GM10266 (cell line): ENCODE results near the gene CROCC.
A peak's percentile ranks its signal among the peaks of the same experiment; 100 is the strongest.

Source experiments
- DNase-seq: peaks from one replicate; pipeline ENCODE4 v3.0.0; 2012; ENCODE audit errors: extremely low spot score
- TF ChIP-seq, protein P1 (sequence below): IDR thresholded peaks from 2 replicates; pipeline ENCODE4 v1.5.1; 2012; ENCODE audit warnings: mild to moderate bottlenecking, low read depth; ENCODE audit not compliant: control insufficient read depth, insufficient read depth; ENCODE audit errors: missing control alignments

CROCC gene

DNA sequence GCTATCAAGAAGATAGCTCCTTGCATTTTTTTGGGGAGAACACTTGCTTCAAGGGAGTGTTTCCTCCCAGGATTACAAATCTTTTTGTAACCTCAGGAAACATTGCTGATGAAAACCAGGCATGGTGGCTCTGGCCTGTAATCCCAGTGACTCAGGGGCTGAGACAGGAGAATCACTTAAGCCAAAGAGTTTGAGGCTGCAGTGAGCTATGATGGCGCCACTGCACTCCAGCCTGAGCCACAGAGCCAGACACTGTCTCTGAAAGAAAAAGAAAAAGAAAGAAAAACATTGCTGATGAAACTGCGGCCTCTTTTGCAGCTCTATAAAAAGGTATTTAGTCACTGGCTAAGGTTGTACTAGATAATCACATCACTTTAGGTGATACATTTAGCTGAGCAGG lies 18.7 kb upstream of the CROCC start:
- no peak for DNase-seq
- TF ChIP-seq, protein P1, sequence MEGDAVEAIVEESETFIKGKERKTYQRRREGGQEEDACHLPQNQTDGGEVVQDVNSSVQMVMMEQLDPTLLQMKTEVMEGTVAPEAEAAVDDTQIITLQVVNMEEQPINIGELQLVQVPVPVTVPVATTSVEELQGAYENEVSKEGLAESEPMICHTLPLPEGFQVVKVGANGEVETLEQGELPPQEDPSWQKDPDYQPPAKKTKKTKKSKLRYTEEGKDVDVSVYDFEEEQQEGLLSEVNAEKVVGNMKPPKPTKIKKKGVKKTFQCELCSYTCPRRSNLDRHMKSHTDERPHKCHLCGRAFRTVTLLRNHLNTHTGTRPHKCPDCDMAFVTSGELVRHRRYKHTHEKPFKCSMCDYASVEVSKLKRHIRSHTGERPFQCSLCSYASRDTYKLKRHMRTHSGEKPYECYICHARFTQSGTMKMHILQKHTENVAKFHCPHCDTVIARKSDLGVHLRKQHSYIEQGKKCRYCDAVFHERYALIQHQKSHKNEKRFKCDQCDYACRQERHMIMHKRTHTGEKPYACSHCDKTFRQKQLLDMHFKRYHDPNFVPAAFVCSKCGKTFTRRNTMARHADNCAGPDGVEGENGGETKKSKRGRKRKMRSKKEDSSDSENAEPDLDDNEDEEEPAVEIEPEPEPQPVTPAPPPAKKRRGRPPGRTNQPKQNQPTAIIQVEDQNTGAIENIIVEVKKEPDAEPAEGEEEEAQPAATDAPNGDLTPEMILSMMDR: peak; percentile 12

DNA sequence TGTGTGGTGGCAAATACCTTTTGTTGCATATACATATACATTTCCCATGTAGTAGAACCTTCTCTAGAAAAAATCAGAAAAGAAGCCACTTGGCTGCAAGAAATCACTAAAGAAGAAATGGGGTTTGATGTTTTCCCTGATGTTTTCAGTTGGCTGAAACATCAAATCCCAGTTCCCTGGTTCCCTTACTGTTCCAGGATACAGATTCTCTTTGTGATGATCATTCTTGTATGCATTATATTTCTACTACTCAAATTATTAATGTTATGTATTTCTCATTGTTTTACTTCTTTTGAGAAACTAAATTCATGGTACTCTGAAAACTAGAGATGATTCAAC lies 18.3 kb upstream of the CROCC start:
- DNase-seq: no peak
- TF ChIP-seq, protein P1: no peak

DNA sequence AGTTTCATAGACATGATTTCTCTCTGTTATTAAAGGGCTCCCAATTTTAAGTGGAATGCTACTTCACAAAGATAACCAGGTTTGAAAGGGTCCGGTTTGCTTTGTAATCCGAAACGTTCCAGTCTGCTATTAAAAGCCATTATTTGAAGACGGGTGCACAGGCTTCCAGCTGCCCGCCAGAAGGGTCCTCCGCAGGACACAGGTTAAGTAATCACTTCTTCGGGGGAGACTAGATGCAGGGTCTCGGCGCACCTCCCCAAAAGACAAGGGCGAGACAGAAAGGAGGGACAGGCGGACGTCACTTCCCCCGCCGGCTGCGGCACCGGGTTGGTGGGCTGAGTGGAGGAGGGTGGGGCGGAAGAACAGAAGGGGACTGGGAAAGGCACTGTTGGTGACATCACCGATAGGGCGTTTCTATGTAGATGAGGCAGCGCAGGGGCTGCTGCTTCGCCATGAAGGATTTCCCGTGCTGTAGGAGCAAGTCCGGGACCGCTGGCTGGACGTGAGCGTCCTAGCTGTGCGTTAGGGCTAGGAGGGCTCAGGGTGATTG lies 17.1 kb upstream of the CROCC start:
- TF ChIP-seq, protein P1: no peak
- peak; percentile 95 for DNase-seq

DNA sequence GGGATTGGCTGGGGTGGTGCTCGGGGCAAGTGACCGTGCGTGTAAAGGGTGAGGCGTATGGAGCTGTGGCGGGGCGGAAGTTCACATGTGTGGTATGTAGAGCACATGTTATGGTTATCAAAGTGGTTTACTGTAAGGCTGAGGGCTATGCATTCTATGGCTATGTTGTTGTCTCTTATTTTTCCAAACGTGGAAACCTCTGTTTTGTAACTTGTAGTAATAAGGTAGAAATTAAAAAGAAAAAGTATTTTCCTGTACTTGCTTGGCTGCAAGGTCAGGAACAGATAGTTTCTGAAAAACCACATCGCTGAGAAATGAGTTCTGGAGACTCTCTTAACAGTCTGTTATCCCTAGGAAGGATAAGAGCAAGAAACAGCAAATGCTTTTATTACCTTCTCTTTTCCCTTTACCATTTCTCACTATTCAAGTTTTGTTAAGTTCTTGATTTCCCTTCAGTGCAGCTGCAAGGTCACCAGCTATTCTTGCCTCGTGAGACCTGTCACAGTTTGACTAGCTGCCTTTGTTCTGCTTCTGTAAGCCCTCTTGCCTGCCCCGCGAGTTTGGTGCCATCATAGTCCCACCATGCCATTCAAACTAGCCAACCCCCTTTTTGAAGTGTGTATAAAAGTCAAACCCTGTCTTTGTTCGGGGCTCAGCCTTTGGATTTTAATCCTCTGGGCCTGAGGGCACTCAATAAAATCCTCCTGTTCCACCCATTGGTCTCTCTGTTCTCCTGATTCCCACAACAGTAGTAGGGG lies 16.4 kb upstream of the CROCC start:
- TF ChIP-seq, protein P1: no peak
- DNase-seq: peak; percentile 77

DNA sequence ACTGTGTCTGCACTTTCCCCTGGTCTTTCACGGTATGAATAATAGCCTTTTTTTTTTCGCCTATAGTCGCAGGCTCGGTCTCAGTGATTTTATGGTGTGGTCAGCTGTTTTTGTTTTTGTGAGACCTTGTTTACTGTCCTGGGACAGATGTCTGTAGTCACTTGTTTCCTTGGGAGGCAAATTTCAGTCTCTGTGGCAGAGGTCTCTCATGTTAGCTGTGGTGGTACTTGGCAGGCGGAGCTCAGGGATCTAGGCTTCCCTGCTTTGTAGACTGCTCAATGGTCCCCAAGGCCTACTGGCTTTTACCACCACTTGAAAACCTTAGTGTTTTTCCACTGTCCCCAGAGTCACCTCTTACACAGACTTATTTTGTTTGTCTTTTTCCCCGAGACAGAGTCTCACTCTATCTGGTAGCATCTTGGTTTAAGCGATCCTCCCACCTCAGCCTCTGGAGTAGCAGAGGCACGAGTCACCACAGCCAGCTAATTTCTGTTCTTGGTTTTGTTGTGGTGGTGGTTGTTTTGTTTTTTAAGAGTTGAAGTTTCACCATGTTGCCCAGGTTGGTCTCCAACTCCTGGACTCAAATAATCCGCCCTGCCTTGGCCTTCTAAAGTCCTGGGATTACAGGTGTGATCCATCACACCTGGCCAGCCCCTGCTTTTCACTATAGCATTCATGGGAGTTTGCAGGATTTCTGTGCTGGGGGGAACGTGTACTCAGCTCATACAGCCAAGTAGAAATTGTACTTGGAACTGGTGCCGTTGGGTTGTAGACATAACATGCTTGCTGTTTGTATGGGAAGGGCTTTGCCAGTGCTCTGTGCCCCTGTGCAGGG lies 15.6 kb upstream of the CROCC start:
- TF ChIP-seq, protein P1: no peak
- DNase-seq: no peak

DNA sequence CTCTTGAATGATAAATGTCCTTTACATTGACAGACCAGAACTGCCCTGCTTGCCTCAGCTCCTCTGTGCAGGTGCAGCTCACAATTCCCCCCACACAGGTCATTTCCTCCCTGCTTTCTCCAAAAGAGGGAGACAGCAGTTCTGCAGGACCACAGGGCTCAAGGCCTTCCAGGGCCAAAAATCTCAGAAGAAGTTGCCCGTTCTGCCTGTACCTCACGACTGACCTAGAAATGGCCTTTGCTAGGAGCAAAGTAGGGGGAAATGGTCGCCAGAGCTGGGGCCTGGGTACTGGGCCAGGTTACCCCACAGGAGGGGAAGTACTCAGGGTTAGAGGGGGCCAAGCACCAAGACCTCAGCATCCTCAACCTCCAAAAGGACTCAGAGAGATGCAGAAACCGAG lies 14.9 kb upstream of the CROCC start:
- TF ChIP-seq, protein P1: no peak
- DNase-seq: no peak
